PC-9 (cell line): Measurements from ENCODE around the gene PCSK5. TPM values are rescaled to one million over a fixed set of nuclear protein-coding genes. Genes with fewer than 3 reads are reported as not detected.

Experiments used
- BruUV-seq: library from RNA; stranded (reverse); fragments of 400-500 nt; replicated peaks from 2 replicates; lab custom pipeline; 2021; lab: Mats Ljungman, UMichigan
- CTCF ChIA-PET: fragments of 300-600 bp; sonication (Branson Sonifier 250); formaldehyde crosslinking; loops from one replicate; lab custom pipeline; 2022; ENCODE audit warnings: antibody characterized with exemption; lab: Charles Lee
- POLR2A ChIA-PET: fragments of 300-600 bp; sonication (Branson Sonifier 250); formaldehyde crosslinking; loops from one replicate; lab custom pipeline; 2022; ENCODE audit warnings: antibody characterized with exemption; ENCODE audit not compliant: unreplicated experiment; lab: Charles Lee
- DNase-seq, 2 experiments: peaks; one replicate each; pipeline versions ENCODE4 v3.0.0 to v3.0.0-alpha.2; 2015 to 2022; ENCODE audit warnings: mixed read lengths in 1 of 2
- H2AFZ ChIP-seq: fragments of 200-600 bp; sonication (generic); 2 replicates; pipeline ENCODE4 v1.8.1; 2017; ENCODE audit warnings: antibody characterized with exemption
- H3F3A ChIP-seq: fragments of 200-600 bp; sonication (generic); 2 replicates; pipeline ENCODE4 v1.8.1; 2017; ENCODE audit warnings: antibody characterized with exemption, mild to moderate bottlenecking, low read depth; ENCODE audit not compliant: insufficient read depth
- H3K27ac ChIP-seq: fragments of 200-600 bp; sonication (generic); 2 replicates; pipeline ENCODE4 v1.6.1; 2016; ENCODE audit warnings: mixed run types
- H3K27me3 ChIP-seq: fragments of 200-600 bp; sonication (generic); 2 replicates; pipeline ENCODE4 v1.6.1; 2016; ENCODE audit warnings: low read depth, mixed run types; ENCODE audit not compliant: insufficient read depth
- H3K36me3 ChIP-seq: fragments of 200-600 bp; sonication (generic); 2 replicates; pipeline ENCODE4 v1.6.1; 2016; ENCODE audit warnings: low read depth, mixed run types
- H3K4me1 ChIP-seq: fragments of 200-600 bp; sonication (generic); replicated peaks from 2 replicates; pipeline ENCODE4 v1.6.1; 2016; ENCODE audit warnings: mixed run types; ENCODE audit not compliant: insufficient read depth
- H3K4me2 ChIP-seq: fragments of 200-600 bp; sonication (generic); 2 replicates; pipeline ENCODE4 v1.6.1; 2017; ENCODE audit warnings: mixed run types
- H3K4me3 ChIP-seq: fragments of 200-600 bp; sonication (generic); 2 replicates; pipeline ENCODE4 v1.6.1; 2016; ENCODE audit warnings: mixed run types
- H3K79me2 ChIP-seq: fragments of 200-600 bp; sonication (generic); 2 replicates; pipeline ENCODE4 v1.6.1; 2017; ENCODE audit warnings: low read depth, mixed run types
- H3K9me2 ChIP-seq: fragments of 200-600 bp; sonication (generic); 2 replicates; pipeline ENCODE4 v1.8.1; 2017; ENCODE audit warnings: mild to moderate bottlenecking; ENCODE audit not compliant: insufficient read depth
- H3K9me3 ChIP-seq: fragments of 200-600 bp; sonication (generic); 2 replicates; pipeline ENCODE4 v1.8.1; 2016; ENCODE audit warnings: low read depth; ENCODE audit not compliant: insufficient read depth
- H4K20me1 ChIP-seq: fragments of 200-600 bp; sonication (generic); 2 replicates; pipeline ENCODE4 v1.8.1; 2017; ENCODE audit not compliant: insufficient read depth
- CTCF ChIP-seq: fragments of 200-600 bp; sonication (generic); conservative IDR thresholded peaks from 2 replicates; pipeline ENCODE4 v1.6.1; 2017; ENCODE audit warnings: mixed run types, antibody characterized with exemption, mild to moderate bottlenecking, moderate library complexity
- EZH2 ChIP-seq: fragments of 200-600 bp; sonication (generic); IDR thresholded peaks from 2 replicates; pipeline ENCODE4 v1.8.0; 2017; ENCODE audit warnings: antibody characterized with exemption, low read depth
- intact Hi-C: fragments of 100-400 bp; cut with micrococcal nuclease; formaldehyde crosslinking; loops from one replicate; pipeline ENCODE4 v1.10.0; 2022; ENCODE audit not compliant: unreplicated experiment
- total RNA-seq: library from RNA; stranded (reverse); gene quantifications from 2 replicates; pipeline ENCODE4 v1.2.3, GENCODE V29; 2021

PCSK5 gene
- total RNA-seq, 1 experiment from 2014 or later: 8.2 TPM

DNA sequence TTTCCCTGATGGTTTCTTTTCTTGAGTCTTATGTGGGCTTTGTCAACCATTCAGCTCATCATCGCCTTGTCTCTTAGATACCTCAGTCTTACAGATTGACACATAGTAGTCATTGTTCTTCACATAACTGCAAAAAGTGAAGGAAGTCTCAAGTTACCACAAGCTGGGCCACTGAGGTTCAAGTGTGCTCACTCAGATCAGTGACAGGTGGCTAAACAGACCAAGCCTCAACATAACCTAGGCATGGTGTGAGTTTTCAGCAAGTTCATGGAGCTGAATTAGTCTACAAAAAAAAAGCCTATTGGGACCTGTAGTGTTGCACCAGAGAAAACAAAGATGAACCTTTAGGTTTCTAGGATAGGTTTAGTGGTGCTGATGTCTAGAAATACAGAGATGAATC, 445.6 kb downstream of the PCSK5 start:
- no peaks in the 10 kb centered on the region for H3K9me3 ChIP-seq
- DNase-seq: no peak
- POLR2A ChIA-PET: no interaction called here

GRCh38 chr9:76338418-76338817, 447.9 kb downstream of the PCSK5 start:
- no peak for DNase-seq
- H3K27ac ChIP-seq: no peak overlapping the region
- TF ChIP-seq EZH2 (no peak), CTCF (no peak)
- no peaks in the 10 kb centered on the region for H3K27me3 ChIP-seq
- no peaks in the 10 kb centered on the region for H3K4me1 ChIP-seq
- H2AFZ ChIP-seq: no peak overlapping the region
- no peak overlapping the region for H3K4me3 ChIP-seq
- no TSS peak for BruUV-seq
- H4K20me1 ChIP-seq: no peaks in the 10 kb centered on the region
- POLR2A ChIA-PET: no interaction called here
- no peaks in the 10 kb centered on the region for H3K79me2 ChIP-seq
- no peaks in the 10 kb centered on the region for H3K9me3 ChIP-seq
- H3K36me3 ChIP-seq: no peaks in the 10 kb centered on the region
- intact Hi-C loops: no loop called here
- H3K4me2 ChIP-seq: no peak overlapping the region
- no peaks in the 10 kb centered on the region for H3F3A ChIP-seq
- H3K9me2 ChIP-seq: no peaks in the 10 kb centered on the region
- CTCF ChIA-PET: no interaction called here

More for the DNA sequence above, 445.6 kb downstream of the PCSK5 start:
- Histone ChIP-seq H3K36me3 (no peaks in the 10 kb centered on the region), H4K20me1 (no peaks in the 10 kb centered on the region), H3K27me3 (no peaks in the 10 kb centered on the region), H3K4me3 (no peak overlapping the region), H3K27ac (no peak overlapping the region), H2AFZ (no peak overlapping the region), H3K4me1 (no peaks in the 10 kb centered on the region), H3K79me2 (no peaks in the 10 kb centered on the region), H3F3A (no peaks in the 10 kb centered on the region), H3K4me2 (no peak overlapping the region), H3K9me2 (no peaks in the 10 kb centered on the region)
- intact Hi-C loops: no loop called here
- CTCF ChIA-PET: no interaction called here
- TF ChIP-seq CTCF (no peak), EZH2 (no peak)
- no TSS peak for BruUV-seq

GRCh38 chr9:76341616-76342015, 451.1 kb downstream of the PCSK5 start:
- POLR2A ChIA-PET: interaction anchor here (0.6 kb wide), 1 partner anchor 1254 kb away, joined by 3 read pairs; the partner anchor contains the start of gene NMRK1
- CTCF ChIA-PET: no interaction called here
- Histone ChIP-seq H3K4me3 (no peak overlapping the region), H3K4me2 (no peak overlapping the region), H3K9me2 (no peaks in the 10 kb centered on the region), H3K27ac (no peak overlapping the region), H4K20me1 (no peaks in the 10 kb centered on the region), H3K9me3 (no peaks in the 10 kb centered on the region), H3K4me1 (no peaks in the 10 kb centered on the region), H3F3A (no peaks in the 10 kb centered on the region), H3K27me3 (no peaks in the 10 kb centered on the region), H3K36me3 (no peaks in the 10 kb centered on the region), H2AFZ (no peak overlapping the region), H3K79me2 (no peaks in the 10 kb centered on the region)
- intact Hi-C loops: no loop called here
- BruUV-seq: no TSS peak
- TF ChIP-seq CTCF (no peak), EZH2 (no peak)
- no peak for DNase-seq
